Activated CD8-positive, alpha-beta T cell treated with anti-CD3 and anti-CD28 coated beads for 36 hours (primary cell): ENCODE data around the gene STEAP2. TPM values are rescaled to one million over a fixed set of nuclear protein-coding genes. Genes with fewer than 3 reads are reported as not detected.
A peak's percentile ranks its signal among the peaks of the same experiment; 100 is the strongest.

Experiments used
- ATAC-seq: fragments of 200-7000 bp; cut with Tn5 transposase; one replicate; pipeline ENCODE4 v1.10.0; 2021; ENCODE audit warnings: mild to moderate bottlenecking, moderate library complexity
- CTCF ChIA-PET: fragments of 350-600 bp; sonication (Branson Sonifier 250); formaldehyde crosslinking; loops from one replicate; lab custom pipeline; 2021; ENCODE audit warnings: antibody characterized with exemption; lab: Charles Lee
- POLR2A ChIA-PET: fragments of 350-600 bp; sonication (Branson Sonifier 250); formaldehyde crosslinking; loops from one replicate; lab custom pipeline; 2021; ENCODE audit warnings: antibody characterized with exemption; lab: Charles Lee
- DNase-seq: peaks from one replicate; pipeline ENCODE4 v3.0.0-alpha.2; 2020
- H3K27ac Mint-ChIP-seq: one replicate; pipeline ENCODE4 v1.8.0; 2021; ENCODE audit warnings: mild to moderate bottlenecking, mixed read lengths
- H3K27me3 Mint-ChIP-seq: one replicate; pipeline ENCODE4 v1.8.0; 2021; ENCODE audit warnings: mixed read lengths
- H3K36me3 Mint-ChIP-seq: one replicate; pipeline ENCODE4 v1.8.0; 2021; ENCODE audit warnings: low read depth, mixed read lengths
- H3K4me1 Mint-ChIP-seq: one replicate; pipeline ENCODE4 v1.8.0; 2021; ENCODE audit warnings: low read depth, mixed read lengths
- H3K4me3 Mint-ChIP-seq: one replicate; pipeline ENCODE4 v1.8.0; 2021; ENCODE audit warnings: mild to moderate bottlenecking, moderate library complexity, mixed read lengths
- H3K9me3 Mint-ChIP-seq: one replicate; pipeline ENCODE4 v1.8.0; 2021; ENCODE audit warnings: mixed read lengths
- intact Hi-C: fragments of 100-400 bp; cut with micrococcal nuclease; formaldehyde crosslinking; loops from one replicate; pipeline ENCODE4 v1.10.0; 2022
- total RNA-seq, 2 experiments: library from RNA; stranded (reverse); gene quantifications; one replicate each; pipeline ENCODE4 v1.2.3, GENCODE V29; 2021
- TF ChIP-seq, protein P1 (sequence below): fragments of 200-600 bp; IDR thresholded peaks from one replicate; pipeline ENCODE4 v1.8.0; 2022; ENCODE audit warnings: antibody characterized with exemption, mild to moderate bottlenecking

The STEAP2 gene
- total RNA-seq, 2 experiments from 2014 or later: not detected

DNA sequence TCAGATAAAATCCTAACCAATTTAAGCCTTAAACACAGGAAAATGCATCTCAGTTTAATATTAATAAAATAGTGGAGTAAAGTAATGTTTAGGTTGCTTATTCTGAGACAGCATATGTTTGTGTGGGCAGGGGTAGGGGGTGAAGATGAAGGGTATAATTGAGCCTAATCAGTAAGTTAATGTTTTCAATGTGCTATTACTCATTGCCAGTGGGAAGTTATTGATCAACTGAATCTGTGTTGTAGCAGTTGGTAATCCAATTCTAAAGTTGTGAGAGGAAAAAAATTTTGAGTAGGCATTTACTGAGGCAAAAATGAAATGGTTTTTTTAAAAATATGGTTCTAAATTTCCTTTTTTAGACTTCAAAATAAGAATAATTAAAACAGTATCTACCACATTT is 49.9 kb downstream of the STEAP2 start:
- no peak overlapping the region for H3K27ac Mint-ChIP-seq
- H3K4me1 Mint-ChIP-seq: no peaks in the 10 kb centered on the region

DNA sequence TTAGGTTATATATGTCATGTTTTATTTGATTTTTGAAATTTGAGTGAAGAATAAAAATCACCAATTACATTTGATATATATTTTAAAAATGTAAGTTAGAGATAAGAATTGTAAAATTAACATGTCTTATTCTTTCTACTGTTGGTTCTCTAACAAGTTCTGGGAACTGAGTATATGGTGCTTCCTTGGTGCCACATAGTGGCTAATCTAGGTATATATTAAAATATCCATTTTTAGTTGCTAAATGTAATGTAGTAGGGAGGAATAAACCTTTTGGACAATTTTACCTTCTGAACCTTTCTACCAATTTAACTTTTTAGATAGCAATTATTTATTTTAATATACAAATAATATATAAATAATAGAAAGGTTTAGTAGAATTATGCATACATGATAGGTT is 50.9 kb downstream of the STEAP2 start:
- H3K27me3 Mint-ChIP-seq: peaks cover 9% of the 10 kb centered on the region
- DNase-seq: no peak
- POLR2A ChIA-PET: no interaction called here
- peak; percentile 69 for ATAC-seq
- H3K27ac Mint-ChIP-seq: no peak overlapping the region
- no peaks in the 10 kb centered on the region for H3K36me3 Mint-ChIP-seq
- TF ChIP-seq, protein P1, sequence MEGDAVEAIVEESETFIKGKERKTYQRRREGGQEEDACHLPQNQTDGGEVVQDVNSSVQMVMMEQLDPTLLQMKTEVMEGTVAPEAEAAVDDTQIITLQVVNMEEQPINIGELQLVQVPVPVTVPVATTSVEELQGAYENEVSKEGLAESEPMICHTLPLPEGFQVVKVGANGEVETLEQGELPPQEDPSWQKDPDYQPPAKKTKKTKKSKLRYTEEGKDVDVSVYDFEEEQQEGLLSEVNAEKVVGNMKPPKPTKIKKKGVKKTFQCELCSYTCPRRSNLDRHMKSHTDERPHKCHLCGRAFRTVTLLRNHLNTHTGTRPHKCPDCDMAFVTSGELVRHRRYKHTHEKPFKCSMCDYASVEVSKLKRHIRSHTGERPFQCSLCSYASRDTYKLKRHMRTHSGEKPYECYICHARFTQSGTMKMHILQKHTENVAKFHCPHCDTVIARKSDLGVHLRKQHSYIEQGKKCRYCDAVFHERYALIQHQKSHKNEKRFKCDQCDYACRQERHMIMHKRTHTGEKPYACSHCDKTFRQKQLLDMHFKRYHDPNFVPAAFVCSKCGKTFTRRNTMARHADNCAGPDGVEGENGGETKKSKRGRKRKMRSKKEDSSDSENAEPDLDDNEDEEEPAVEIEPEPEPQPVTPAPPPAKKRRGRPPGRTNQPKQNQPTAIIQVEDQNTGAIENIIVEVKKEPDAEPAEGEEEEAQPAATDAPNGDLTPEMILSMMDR: peak; percentile 31
- H3K4me3 Mint-ChIP-seq: no peak overlapping the region
- CTCF ChIA-PET: no interaction called here
- no peaks in the 10 kb centered on the region for H3K4me1 Mint-ChIP-seq
- intact Hi-C loops: loop anchor here (2.0 to 5.0 kb wide), 2 partner anchors 110 to 164 kb away; partner anchors contain the start of gene STEAP1
- H3K9me3 Mint-ChIP-seq: no peaks in the 10 kb centered on the region

More for the DNA sequence above, 49.9 kb downstream of the STEAP2 start:
- DNase-seq (no peak), ATAC-seq (no peak)
- POLR2A ChIA-PET: no interaction called here
- TF ChIP-seq, protein P1: no peak
- no peaks in the 10 kb centered on the region for H3K9me3 Mint-ChIP-seq
- CTCF ChIA-PET: interaction anchor here (1.5 to 2.8 kb wide), 2 partner anchors 107 to 109 kb away, joined by 4 to 10 read pairs; partner anchors contain the start of gene STEAP1
- peaks cover 4% of the 10 kb centered on the region for H3K27me3 Mint-ChIP-seq
- intact Hi-C loops: loop anchor here (5.0 kb wide), 1 partner anchor 109 kb away; the partner anchor contains the start of gene STEAP1
- H3K36me3 Mint-ChIP-seq: no peaks in the 10 kb centered on the region
- no peak overlapping the region for H3K4me3 Mint-ChIP-seq

DNA sequence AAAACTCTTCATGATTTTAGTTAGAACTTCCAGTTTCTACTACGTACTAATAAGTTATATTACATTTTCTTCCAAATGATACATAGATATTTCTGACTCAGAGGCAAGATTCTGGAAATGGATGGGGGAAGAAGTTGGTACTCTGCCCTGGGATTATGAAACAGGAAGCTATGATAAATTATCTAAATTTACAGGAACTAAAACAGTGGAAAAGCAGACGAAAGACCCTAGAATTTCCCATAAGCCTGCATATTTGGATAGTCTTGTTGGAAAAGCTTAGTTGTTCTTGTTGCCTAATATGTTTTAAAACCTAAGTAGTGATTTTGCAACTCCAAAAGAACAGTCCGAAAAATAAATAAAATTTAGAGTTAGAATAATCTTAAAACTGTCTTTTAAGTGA is 55.3 kb downstream of the STEAP2 start:
- ChIA-PET POLR2A (no interaction called here), CTCF (no interaction called here)
- TF ChIP-seq, protein P1: no peak
- Mint-ChIP-seq H3K27ac (no peak overlapping the region), H3K4me1 (no peaks in the 10 kb centered on the region), H3K36me3 (no peaks in the 10 kb centered on the region), H3K27me3 (peaks cover 13% of the 10 kb centered on the region), H3K9me3 (no peaks in the 10 kb centered on the region), H3K4me3 (no peak overlapping the region)
- no peak for DNase-seq
- intact Hi-C loops: no loop called here
- no peak for ATAC-seq

DNA sequence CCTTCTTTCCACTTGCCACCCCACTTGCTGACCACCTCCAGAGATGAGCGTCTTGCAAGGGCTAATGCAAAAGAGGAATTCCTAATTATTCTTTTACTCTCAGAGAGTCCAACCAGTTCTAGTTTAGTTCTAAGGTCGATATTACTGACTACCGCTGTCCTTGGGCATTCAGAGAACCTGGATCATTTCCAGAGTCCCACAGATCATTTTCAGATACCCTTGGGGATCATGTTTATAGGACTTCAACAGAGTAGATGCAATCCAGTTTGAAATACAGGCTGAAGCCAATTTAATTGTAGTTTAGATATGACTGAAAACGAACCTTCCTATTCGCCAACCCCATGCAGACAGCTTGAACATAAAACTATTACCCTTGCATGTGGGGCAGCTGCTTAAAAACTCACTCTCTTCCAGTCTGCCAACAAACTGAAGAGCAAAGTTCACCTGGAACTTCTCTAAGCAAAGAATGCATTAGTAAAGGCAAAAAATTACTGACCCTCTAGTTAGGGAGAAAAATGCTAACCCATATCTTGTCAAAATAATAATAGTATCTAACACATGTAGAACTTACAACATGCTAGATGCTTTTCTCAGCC is 55.8 kb downstream of the STEAP2 start:
- TF ChIP-seq, protein P1: no peak
- Mint-ChIP-seq H3K9me3 (no peaks in the 10 kb centered on the region), H3K4me1 (no peaks in the 10 kb centered on the region), H3K4me3 (no peak overlapping the region), H3K27ac (no peak overlapping the region), H3K36me3 (no peaks in the 10 kb centered on the region), H3K27me3 (peaks cover 13% of the 10 kb centered on the region)
- intact Hi-C loops: no loop called here
- ChIA-PET POLR2A (no interaction called here), CTCF (no interaction called here)
- ATAC-seq: no peak
- DNase-seq: no peak

DNA sequence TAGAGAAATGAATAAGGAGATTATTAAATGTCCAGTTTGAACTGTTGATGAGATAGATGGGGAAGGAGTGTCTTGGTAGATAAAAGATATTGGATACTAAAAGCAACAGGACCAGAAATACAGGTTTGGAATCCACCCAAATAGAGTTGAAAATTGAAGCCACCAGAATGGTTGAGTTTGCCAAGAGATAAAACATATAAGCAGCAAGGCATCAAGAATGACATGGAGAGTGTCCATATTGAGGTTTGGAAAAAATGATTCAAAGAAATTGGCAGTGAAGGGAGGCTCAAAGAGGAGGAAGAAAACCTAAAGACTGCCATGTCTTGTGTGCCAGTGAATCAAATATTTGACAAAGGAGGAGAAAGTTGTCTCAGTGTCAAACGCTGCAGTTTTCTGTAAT is 57.6 kb downstream of the STEAP2 start:
- ATAC-seq: no peak
- H3K27ac Mint-ChIP-seq: no peak overlapping the region
- ChIA-PET POLR2A (no interaction called here), CTCF (no interaction called here)
- H3K27me3 Mint-ChIP-seq: peaks cover 13% of the 10 kb centered on the region
- H3K9me3 Mint-ChIP-seq: no peaks in the 10 kb centered on the region
- no peak for DNase-seq
- no peaks in the 10 kb centered on the region for H3K36me3 Mint-ChIP-seq
- intact Hi-C loops: no loop called here
- TF ChIP-seq, protein P1: no peak
- no peak overlapping the region for H3K4me3 Mint-ChIP-seq
- H3K4me1 Mint-ChIP-seq: no peaks in the 10 kb centered on the region
